ENCODE data around the gene SEMA3D.

DNA sequence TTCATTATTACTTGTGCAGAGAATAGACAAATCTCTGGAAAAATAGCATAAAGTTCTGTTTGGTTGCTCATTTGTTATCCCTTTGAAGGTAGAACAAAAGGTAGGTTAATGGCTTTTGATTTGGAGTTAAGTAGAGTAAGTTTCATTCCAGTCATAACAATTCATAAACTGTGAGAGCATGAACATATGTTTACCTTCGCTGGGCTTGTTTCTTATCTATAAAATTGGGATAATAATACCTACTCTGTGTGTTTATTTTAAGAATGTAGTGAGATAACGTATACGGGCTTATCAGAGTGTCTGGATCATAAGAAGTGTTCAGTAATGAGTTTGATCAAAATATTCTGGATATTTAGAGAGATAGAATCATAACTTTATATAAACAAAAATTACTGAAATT is 155.4 kb downstream of the SEMA3D start:
- TF ChIP-seq, protein P1, sequence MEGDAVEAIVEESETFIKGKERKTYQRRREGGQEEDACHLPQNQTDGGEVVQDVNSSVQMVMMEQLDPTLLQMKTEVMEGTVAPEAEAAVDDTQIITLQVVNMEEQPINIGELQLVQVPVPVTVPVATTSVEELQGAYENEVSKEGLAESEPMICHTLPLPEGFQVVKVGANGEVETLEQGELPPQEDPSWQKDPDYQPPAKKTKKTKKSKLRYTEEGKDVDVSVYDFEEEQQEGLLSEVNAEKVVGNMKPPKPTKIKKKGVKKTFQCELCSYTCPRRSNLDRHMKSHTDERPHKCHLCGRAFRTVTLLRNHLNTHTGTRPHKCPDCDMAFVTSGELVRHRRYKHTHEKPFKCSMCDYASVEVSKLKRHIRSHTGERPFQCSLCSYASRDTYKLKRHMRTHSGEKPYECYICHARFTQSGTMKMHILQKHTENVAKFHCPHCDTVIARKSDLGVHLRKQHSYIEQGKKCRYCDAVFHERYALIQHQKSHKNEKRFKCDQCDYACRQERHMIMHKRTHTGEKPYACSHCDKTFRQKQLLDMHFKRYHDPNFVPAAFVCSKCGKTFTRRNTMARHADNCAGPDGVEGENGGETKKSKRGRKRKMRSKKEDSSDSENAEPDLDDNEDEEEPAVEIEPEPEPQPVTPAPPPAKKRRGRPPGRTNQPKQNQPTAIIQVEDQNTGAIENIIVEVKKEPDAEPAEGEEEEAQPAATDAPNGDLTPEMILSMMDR (conservative IDR thresholded peaks at IDR 0.05; ENCODE audit: low read depth in 2 of 2), result no peak
- TF ChIP-seq, protein P2, sequence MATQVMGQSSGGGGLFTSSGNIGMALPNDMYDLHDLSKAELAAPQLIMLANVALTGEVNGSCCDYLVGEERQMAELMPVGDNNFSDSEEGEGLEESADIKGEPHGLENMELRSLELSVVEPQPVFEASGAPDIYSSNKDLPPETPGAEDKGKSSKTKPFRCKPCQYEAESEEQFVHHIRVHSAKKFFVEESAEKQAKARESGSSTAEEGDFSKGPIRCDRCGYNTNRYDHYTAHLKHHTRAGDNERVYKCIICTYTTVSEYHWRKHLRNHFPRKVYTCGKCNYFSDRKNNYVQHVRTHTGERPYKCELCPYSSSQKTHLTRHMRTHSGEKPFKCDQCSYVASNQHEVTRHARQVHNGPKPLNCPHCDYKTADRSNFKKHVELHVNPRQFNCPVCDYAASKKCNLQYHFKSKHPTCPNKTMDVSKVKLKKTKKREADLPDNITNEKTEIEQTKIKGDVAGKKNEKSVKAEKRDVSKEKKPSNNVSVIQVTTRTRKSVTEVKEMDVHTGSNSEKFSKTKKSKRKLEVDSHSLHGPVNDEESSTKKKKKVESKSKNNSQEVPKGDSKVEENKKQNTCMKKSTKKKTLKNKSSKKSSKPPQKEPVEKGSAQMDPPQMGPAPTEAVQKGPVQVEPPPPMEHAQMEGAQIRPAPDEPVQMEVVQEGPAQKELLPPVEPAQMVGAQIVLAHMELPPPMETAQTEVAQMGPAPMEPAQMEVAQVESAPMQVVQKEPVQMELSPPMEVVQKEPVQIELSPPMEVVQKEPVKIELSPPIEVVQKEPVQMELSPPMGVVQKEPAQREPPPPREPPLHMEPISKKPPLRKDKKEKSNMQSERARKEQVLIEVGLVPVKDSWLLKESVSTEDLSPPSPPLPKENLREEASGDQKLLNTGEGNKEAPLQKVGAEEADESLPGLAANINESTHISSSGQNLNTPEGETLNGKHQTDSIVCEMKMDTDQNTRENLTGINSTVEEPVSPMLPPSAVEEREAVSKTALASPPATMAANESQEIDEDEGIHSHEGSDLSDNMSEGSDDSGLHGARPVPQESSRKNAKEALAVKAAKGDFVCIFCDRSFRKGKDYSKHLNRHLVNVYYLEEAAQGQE (IDR thresholded peaks at IDR 0.05; ENCODE audit: unreplicated experiment), result no peak
- TF ChIP-seq EZH2 (IDR thresholded peaks at IDR 0.05; ENCODE audit: low read depth, unreplicated experiment) (no peak), POLR2AphosphoS5 (IDR thresholded peaks at IDR 0.05; ENCODE audit: low read depth) (no peak), CREB1 (CRISPR knock-in tag; IDR thresholded peaks at IDR 0.05; ENCODE audit: low read depth) (no peak), EZH2phosphoT487 (IDR thresholded peaks at IDR 0.05; ENCODE audit: unreplicated experiment) (no peak), JUNB (IDR thresholded peaks at IDR 0.05; ENCODE audit: unreplicated experiment) (no peak), ZNF331 (CRISPR knock-in tag; IDR thresholded peaks at IDR 0.05; ENCODE audit: low read depth) (no peak), STAT1 (IDR thresholded peaks at IDR 0.05; ENCODE audit: unreplicated experiment) (no peak), NANOG (IDR thresholded peaks at IDR 0.05; ENCODE audit: borderline replicate concordance) (no peak), ZNF114 (CRISPR knock-in tag; IDR thresholded peaks at IDR 0.05) (no peak)
- TF ChIP-seq, protein P3, sequence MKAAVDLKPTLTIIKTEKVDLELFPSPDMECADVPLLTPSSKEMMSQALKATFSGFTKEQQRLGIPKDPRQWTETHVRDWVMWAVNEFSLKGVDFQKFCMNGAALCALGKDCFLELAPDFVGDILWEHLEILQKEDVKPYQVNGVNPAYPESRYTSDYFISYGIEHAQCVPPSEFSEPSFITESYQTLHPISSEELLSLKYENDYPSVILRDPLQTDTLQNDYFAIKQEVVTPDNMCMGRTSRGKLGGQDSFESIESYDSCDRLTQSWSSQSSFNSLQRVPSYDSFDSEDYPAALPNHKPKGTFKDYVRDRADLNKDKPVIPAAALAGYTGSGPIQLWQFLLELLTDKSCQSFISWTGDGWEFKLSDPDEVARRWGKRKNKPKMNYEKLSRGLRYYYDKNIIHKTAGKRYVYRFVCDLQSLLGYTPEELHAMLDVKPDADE (IDR thresholded peaks at IDR 0.05), result no peak
- TF ChIP-seq, protein P4, sequence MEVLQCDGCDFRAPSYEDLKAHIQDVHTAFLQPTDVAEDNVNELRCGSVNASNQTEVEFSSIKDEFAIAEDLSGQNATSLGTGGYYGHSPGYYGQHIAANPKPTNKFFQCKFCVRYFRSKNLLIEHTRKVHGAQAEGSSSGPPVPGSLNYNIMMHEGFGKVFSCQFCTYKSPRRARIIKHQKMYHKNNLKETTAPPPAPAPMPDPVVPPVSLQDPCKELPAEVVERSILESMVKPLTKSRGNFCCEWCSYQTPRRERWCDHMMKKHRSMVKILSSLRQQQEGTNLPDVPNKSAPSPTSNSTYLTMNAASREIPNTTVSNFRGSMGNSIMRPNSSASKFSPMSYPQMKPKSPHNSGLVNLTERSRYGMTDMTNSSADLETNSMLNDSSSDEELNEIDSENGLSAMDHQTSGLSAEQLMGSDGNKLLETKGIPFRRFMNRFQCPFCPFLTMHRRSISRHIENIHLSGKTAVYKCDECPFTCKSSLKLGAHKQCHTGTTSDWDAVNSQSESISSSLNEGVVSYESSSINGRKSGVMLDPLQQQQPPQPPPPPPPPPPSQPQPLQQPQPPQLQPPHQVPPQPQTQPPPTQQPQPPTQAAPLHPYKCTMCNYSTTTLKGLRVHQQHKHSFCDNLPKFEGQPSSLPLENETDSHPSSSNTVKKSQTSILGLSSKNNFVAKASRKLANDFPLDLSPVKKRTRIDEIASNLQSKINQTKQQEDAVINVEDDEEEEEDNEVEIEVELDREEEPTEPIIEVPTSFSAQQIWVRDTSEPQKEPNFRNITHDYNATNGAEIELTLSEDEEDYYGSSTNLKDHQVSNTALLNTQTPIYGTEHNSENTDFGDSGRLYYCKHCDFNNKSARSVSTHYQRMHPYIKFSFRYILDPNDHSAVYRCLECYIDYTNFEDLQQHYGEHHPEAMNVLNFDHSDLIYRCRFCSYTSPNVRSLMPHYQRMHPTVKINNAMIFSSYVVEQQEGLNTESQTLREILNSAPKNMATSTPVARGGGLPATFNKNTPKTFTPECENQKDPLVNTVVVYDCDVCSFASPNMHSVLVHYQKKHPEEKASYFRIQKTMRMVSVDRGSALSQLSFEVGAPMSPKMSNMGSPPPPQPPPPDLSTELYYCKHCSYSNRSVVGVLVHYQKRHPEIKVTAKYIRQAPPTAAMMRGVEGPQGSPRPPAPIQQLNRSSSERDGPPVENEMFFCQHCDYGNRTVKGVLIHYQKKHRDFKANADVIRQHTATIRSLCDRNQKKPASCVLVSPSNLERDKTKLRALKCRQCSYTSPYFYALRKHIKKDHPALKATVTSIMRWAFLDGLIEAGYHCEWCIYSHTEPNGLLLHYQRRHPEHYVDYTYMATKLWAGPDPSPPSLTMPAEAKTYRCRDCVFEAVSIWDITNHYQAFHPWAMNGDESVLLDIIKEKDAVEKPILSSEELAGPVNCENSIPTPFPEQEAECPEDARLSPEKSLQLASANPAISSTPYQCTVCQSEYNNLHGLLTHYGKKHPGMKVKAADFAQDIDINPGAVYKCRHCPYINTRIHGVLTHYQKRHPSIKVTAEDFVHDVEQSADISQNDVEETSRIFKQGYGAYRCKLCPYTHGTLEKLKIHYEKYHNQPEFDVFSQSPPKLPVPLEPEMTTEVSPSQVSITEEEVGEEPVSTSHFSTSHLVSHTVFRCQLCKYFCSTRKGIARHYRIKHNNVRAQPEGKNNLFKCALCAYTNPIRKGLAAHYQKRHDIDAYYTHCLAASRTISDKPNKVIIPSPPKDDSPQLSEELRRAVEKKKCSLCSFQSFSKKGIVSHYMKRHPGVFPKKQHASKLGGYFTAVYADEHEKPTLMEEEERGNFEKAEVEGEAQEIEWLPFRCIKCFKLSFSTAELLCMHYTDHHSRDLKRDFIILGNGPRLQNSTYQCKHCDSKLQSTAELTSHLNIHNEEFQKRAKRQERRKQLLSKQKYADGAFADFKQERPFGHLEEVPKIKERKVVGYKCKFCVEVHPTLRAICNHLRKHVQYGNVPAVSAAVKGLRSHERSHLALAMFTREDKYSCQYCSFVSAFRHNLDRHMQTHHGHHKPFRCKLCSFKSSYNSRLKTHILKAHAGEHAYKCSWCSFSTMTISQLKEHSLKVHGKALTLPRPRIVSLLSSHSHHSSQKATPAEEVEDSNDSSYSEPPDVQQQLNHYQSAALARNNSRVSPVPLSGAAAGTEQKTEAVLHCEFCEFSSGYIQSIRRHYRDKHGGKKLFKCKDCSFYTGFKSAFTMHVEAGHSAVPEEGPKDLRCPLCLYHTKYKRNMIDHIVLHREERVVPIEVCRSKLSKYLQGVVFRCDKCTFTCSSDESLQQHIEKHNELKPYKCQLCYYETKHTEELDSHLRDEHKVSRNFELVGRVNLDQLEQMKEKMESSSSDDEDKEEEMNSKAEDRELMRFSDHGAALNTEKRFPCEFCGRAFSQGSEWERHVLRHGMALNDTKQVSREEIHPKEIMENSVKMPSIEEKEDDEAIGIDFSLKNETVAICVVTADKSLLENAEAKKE (CRISPR knock-in tag; IDR thresholded peaks at IDR 0.05), result no peak

All from GM23338 (cell line).